HEK293 (cell line): Measurements from ENCODE around the gene CD109.
A peak's percentile ranks its signal among the peaks of the same experiment; 100 is the strongest.

ENCODE experiments used
- CTCF ChIA-PET: fragments of 350-600 bp; formaldehyde crosslinking; extraction: SDS; loops from one replicate; lab custom pipeline; 2021; ENCODE audit warnings: antibody characterized with exemption; lab: Yijun Ruan, JAX
- POLR2A ChIA-PET: fragments of 300-600 bp; formaldehyde crosslinking; extraction: SDS; loops from one replicate; lab custom pipeline; 2020; ENCODE audit warnings: antibody characterized with exemption, inconsistent platforms; lab: Yijun Ruan, JAX
- H3K27ac ChIP-seq: fragments of 200-500 bp; sonication (Bioruptor generic); 2 replicates; pipeline ENCODE4 v1.5.1; 2014; ENCODE audit warnings: low read depth, low read length, control low read depth, inconsistent platforms; ENCODE audit errors: extremely low read depth
- H3K36me3 ChIP-seq, 2 experiments: fragments of 200-500 bp in 1 of 2; sonication (Bioruptor generic) in 1 of 2; 1 replicate in 1 of 2; 2 replicates in 1 of 2; pipeline ENCODE4 v1.5.1; 2014 to 2017; ENCODE audit warnings: inconsistent platforms in 2 of 2, low read length in 2 of 2; ENCODE audit not compliant: control insufficient read depth in 2 of 2, insufficient read depth in 1 of 2
- H3K4me1 ChIP-seq: fragments of 200-500 bp; sonication (Bioruptor generic); 2 replicates; pipeline ENCODE4 v1.5.1; 2014; ENCODE audit warnings: mild to moderate bottlenecking, low read length, inconsistent platforms; ENCODE audit not compliant: control insufficient read depth, insufficient read depth
- H3K4me3 ChIP-seq: 2 replicates; pipeline ENCODE4 v1.5.1; 2011; ENCODE audit warnings: low read depth, mild to moderate bottlenecking, control low read depth, low read length, moderate library complexity
- H3K9me3 ChIP-seq: fragments of 200-500 bp; sonication (Bioruptor generic); 2 replicates; pipeline ENCODE4 v1.5.1; 2014; ENCODE audit warnings: low read depth, low read length, inconsistent platforms; ENCODE audit not compliant: control insufficient read depth, insufficient read depth
- IKZF3 ChIP-seq: fragments of 450-650 bp; IDR thresholded peaks from 2 replicates; pipeline ENCODE4 v1.5.0; 2018; ENCODE audit warnings: missing biosample characterization, mild to moderate bottlenecking, missing genetic modification characterization, moderate library complexity
- KLF10 ChIP-seq: fragments of 450-650 bp; IDR thresholded peaks from 2 replicates; pipeline ENCODE4 v1.5.1; 2018; ENCODE audit warnings: missing biosample characterization, mild to moderate bottlenecking, missing genetic modification characterization
- KLF16 ChIP-seq: fragments of 450-650 bp; formaldehyde crosslinking; IDR thresholded peaks from 2 replicates; pipeline ENCODE4 v1.5.1; 2017; ENCODE audit warnings: missing biosample characterization, missing genetic modification characterization
- OVOL3 ChIP-seq: fragments of 450-650 bp; formaldehyde crosslinking; IDR thresholded peaks from 2 replicates; pipeline ENCODE4 v1.5.1; 2016; ENCODE audit warnings: missing biosample characterization, missing genetic modification characterization
- PRDM10 ChIP-seq: fragments of 450-650 bp; formaldehyde crosslinking; IDR thresholded peaks from 2 replicates; pipeline ENCODE4 v1.5.1; 2016; ENCODE audit warnings: missing biosample characterization, missing genetic modification characterization
- SP2 ChIP-seq: fragments of 450-650 bp; formaldehyde crosslinking; IDR thresholded peaks from 2 replicates; pipeline ENCODE4 v1.5.1; 2016; ENCODE audit warnings: missing biosample characterization, missing genetic modification characterization
- SP3 ChIP-seq: fragments of 450-650 bp; formaldehyde crosslinking; IDR thresholded peaks from 2 replicates; pipeline ENCODE4 v1.5.1; 2016; ENCODE audit warnings: missing biosample characterization, missing genetic modification characterization
- SP7 ChIP-seq: fragments of 450-650 bp; formaldehyde crosslinking; IDR thresholded peaks from 2 replicates; pipeline ENCODE4 v1.5.1; 2016; ENCODE audit warnings: missing biosample characterization, missing genetic modification characterization
- TRIM28 ChIP-seq: IDR thresholded peaks from 2 replicates; pipeline ENCODE4 v1.6.1; 2011; ENCODE audit warnings: low read length, control low read depth, borderline replicate concordance
- ZBTB21 ChIP-seq: fragments of 450-650 bp; formaldehyde crosslinking; IDR thresholded peaks from 2 replicates; pipeline ENCODE4 v1.5.1; 2017; ENCODE audit warnings: missing biosample characterization, missing genetic modification characterization
- ZNF2 ChIP-seq: fragments of 450-650 bp; formaldehyde crosslinking; IDR thresholded peaks from 2 replicates; pipeline ENCODE4 v1.5.1; 2016; ENCODE audit warnings: missing biosample characterization, missing genetic modification characterization
- ZNF335 ChIP-seq: fragments of 450-650 bp; formaldehyde crosslinking; conservative IDR thresholded peaks from 2 replicates; pipeline ENCODE4 v1.5.1; 2016; ENCODE audit warnings: missing biosample characterization, missing genetic modification characterization
- ZNF341 ChIP-seq: fragments of 450-650 bp; formaldehyde crosslinking; IDR thresholded peaks from 2 replicates; pipeline ENCODE4; 2016; ENCODE audit warnings: low read depth, missing biosample characterization, missing genetic modification characterization
- ZNF366 ChIP-seq: fragments of 450-650 bp; formaldehyde crosslinking; conservative IDR thresholded peaks from 2 replicates; pipeline ENCODE4 v1.5.1; 2016; ENCODE audit warnings: missing biosample characterization, missing genetic modification characterization
- ZNF391 ChIP-seq: fragments of 450-650 bp; formaldehyde crosslinking; IDR thresholded peaks from 2 replicates; pipeline ENCODE4 v1.5.1; 2016; ENCODE audit warnings: low read depth, missing biosample characterization, missing genetic modification characterization, borderline replicate concordance
- ZNF600 ChIP-seq: fragments of 450-650 bp; formaldehyde crosslinking; IDR thresholded peaks from 2 replicates; pipeline ENCODE4 v1.5.1; 2016; ENCODE audit warnings: missing biosample characterization, missing genetic modification characterization
- ZNF623 ChIP-seq: fragments of 450-650 bp; formaldehyde crosslinking; IDR thresholded peaks from 2 replicates; pipeline ENCODE4 v1.5.1; 2016; ENCODE audit warnings: missing biosample characterization, missing genetic modification characterization
- ZNF629 ChIP-seq: fragments of 450-650 bp; formaldehyde crosslinking; IDR thresholded peaks from 2 replicates; pipeline ENCODE4 v1.5.1; 2017; ENCODE audit warnings: missing biosample characterization, missing genetic modification characterization
- ZNF654 ChIP-seq: fragments of 450-650 bp; formaldehyde crosslinking; IDR thresholded peaks from 2 replicates; pipeline ENCODE4 v1.5.1; 2016; ENCODE audit warnings: low read depth, missing biosample characterization, missing genetic modification characterization
- ZNF660 ChIP-seq: fragments of 450-650 bp; IDR thresholded peaks from 2 replicates; pipeline ENCODE4 v1.5.1; 2018; ENCODE audit warnings: missing biosample characterization, mild to moderate bottlenecking, missing genetic modification characterization
- ZNF701 ChIP-seq: fragments of 450-650 bp; formaldehyde crosslinking; IDR thresholded peaks from 2 replicates; pipeline ENCODE4 v1.5.1; 2016; ENCODE audit warnings: missing biosample characterization, missing genetic modification characterization
- TF ChIP-seq, protein P1 (sequence below): fragments of 450-650 bp; formaldehyde crosslinking; IDR thresholded peaks from 2 replicates; pipeline ENCODE4 v1.5.1; 2016; ENCODE audit warnings: missing biosample characterization, missing genetic modification characterization
- TF ChIP-seq, protein P2 (sequence below): fragments of 450-650 bp; formaldehyde crosslinking; conservative IDR thresholded peaks from 2 replicates; pipeline ENCODE4 v1.5.1; 2016; ENCODE audit warnings: low read depth, missing biosample characterization, missing genetic modification characterization
- TF ChIP-seq, protein P3 (sequence below): fragments of 450-650 bp; formaldehyde crosslinking; IDR thresholded peaks from 2 replicates; pipeline ENCODE4 v1.5.1; 2016; ENCODE audit warnings: missing biosample characterization, missing genetic modification characterization

CD109 gene

DNA sequence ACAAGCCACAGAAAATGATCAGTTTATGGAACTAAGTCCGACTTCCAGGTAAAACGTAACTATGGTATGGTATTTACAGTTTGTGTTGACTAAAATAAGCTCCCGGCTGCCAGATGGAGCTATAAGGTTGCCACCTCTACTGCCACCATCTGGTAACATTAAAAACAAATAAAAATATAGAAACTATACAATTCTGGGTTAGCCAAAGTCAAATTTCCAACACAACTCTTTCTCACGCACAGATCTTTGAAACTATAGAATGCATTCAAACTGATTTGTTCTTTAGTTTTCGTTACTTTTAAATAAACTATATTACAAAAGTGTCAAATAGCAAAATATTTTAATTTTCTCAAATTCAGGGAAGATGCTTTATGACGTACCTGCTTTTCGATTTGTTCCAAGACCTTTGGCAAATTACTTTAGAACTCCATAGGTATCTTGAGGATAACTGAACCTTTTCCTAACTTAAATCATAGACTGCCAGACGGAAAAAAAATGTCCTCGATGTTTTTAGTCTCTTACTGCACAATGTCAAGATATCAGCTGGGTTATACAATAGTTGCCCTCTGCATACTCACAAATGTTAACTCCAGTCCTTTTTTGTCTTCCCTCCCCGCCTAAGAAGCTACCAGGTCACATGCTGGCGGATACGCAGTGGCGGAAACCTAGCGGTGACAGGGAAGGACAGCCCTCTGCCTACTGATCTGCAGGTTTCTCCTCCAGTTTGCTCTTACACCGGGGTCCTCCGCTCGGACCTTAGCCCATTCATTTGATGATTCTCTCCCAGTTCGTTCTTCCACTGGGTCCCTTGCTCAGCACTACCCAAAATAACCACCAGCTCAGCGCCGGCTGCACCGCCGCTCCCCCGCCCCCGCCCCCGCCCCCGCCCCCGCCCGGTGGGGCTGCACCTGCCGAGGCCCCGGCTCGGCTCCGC lies 43.1 kb upstream of the CD109 start:
- ChIA-PET POLR2A (interaction anchor here (0.5 to 4.0 kb wide), 11 partner anchors 9 to 1553 kb away, joined by 3 to 88 read pairs (median 4); partner anchors contain the start of genes COL12A1, EEF1A1 and MTO1), CTCF (interaction anchor here (0.5 to 3.3 kb wide), 48 partner anchors 9 to 1702 kb away, joined by 3 to 19 read pairs (median 4); partner anchors contain the start of genes EEF1A1 and MTO1)
- Histone ChIP-seq H3K4me3 (peak overlapping the region; percentile 75), H3K36me3 (peaks cover 0 to 3% of the 10 kb centered on the region in 2 experiments; a peak in 2 of 3 replicates), H3K9me3 (no peaks in the 10 kb centered on the region), H3K27ac (peak overlapping the region; percentile 96), H3K4me1 (no peaks in the 10 kb centered on the region; the same call in 1 of the 2 replicates)
- TF ChIP-seq ZNF341 (tag by site-specific recombination) (peak; percentile 62), ZNF366 (tag by site-specific recombination) (peak; percentile 35), OVOL3 (0 out of 2 replicates have a peak, but pooled peaks have one; percentile 8), ZNF335 (tag by site-specific recombination) (peak; percentile 70), ZNF623 (no peak), ZNF629 (peak; percentile 68), ZBTB21 (no peak), SP7 (tag by site-specific recombination) (0 out of 2 replicates have a peak, but pooled peaks have one; percentile 10), ZNF701 (tag by site-specific recombination) (no peak), SP3 (tag by site-specific recombination) (0 out of 2 replicates have a peak, but pooled peaks have one; percentile 27), ZNF660 (peak; percentile 34; the same call in 1 of the 2 replicates), KLF10 (tag by site-specific recombination) (no peak), ZNF600 (tag by site-specific recombination) (peak; percentile 81), TRIM28 (0 out of 2 replicates have a peak, but pooled peaks have one; percentile 16), ZNF654 (peak; percentile 32; the same call in 1 of the 2 replicates), ZNF391 (tag by site-specific recombination) (no peak), PRDM10 (tag by site-specific recombination) (peak; percentile 81), KLF16 (0 out of 2 replicates have a peak, but pooled peaks have one; percentile 23), ZNF2 (tag by site-specific recombination) (0 out of 2 replicates have a peak, but pooled peaks have one; percentile 19), IKZF3 (tag by site-specific recombination) (peak; percentile 66), SP2 (tag by site-specific recombination) (peak; percentile 75)
- TF ChIP-seq, protein P1, sequence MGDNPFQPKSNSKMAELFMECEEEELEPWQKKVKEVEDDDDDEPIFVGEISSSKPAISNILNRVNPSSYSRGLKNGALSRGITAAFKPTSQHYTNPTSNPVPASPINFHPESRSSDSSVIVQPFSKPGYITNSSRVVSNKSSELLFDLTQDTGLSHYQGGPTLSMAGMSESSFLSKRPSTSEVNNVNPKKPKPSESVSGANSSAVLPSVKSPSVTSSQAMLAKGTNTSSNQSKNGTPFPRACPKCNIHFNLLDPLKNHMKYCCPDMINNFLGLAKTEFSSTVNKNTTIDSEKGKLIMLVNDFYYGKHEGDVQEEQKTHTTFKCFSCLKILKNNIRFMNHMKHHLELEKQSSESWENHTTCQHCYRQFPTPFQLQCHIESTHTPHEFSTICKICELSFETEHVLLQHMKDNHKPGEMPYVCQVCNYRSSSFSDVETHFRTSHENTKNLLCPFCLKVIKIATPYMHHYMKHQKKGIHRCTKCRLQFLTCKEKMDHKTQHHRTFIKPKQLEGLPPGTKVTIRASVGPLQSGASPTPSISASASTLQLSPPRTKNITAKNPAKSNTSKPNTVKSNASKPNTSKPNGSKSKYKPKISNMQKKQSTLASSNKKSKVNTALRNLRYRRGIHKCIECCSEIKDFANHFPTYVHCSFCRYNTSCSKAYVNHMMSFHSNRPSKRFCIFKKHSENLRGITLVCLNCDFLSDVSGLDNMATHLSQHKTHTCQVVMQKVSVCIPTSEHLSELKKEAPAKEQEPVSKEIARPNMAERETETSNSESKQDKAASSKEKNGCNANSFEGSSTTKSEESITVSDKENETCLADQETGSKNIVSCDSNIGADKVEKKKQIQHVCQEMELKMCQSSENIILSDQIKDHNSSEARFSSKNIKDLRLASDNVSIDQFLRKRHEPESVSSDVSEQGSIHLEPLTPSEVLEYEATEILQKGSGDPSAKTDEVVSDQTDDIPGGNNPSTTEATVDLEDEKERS (tag by site-specific recombination): no peak
- TF ChIP-seq, protein P2, sequence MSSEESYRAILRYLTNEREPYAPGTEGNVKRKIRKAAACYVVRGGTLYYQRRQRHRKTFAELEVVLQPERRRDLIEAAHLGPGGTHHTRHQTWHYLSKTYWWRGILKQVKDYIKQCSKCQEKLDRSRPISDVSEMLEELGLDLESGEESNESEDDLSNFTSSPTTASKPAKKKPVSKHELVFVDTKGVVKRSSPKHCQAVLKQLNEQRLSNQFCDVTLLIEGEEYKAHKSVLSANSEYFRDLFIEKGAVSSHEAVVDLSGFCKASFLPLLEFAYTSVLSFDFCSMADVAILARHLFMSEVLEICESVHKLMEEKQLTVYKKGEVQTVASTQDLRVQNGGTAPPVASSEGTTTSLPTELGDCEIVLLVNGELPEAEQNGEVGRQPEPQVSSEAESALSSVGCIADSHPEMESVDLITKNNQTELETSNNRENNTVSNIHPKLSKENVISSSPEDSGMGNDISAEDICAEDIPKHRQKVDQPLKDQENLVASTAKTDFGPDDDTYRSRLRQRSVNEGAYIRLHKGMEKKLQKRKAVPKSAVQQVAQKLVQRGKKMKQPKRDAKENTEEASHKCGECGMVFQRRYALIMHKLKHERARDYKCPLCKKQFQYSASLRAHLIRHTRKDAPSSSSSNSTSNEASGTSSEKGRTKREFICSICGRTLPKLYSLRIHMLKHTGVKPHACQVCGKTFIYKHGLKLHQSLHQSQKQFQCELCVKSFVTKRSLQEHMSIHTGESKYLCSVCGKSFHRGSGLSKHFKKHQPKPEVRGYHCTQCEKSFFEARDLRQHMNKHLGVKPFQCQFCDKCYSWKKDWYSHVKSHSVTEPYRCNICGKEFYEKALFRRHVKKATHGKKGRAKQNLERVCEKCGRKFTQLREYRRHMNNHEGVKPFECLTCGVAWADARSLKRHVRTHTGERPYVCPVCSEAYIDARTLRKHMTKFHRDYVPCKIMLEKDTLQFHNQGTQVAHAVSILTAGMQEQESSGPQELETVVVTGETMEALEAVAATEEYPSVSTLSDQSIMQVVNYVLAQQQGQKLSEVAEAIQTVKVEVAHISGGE: 0 out of 2 replicates have a peak, but pooled peaks have one; percentile 43
- TF ChIP-seq, protein P3, sequence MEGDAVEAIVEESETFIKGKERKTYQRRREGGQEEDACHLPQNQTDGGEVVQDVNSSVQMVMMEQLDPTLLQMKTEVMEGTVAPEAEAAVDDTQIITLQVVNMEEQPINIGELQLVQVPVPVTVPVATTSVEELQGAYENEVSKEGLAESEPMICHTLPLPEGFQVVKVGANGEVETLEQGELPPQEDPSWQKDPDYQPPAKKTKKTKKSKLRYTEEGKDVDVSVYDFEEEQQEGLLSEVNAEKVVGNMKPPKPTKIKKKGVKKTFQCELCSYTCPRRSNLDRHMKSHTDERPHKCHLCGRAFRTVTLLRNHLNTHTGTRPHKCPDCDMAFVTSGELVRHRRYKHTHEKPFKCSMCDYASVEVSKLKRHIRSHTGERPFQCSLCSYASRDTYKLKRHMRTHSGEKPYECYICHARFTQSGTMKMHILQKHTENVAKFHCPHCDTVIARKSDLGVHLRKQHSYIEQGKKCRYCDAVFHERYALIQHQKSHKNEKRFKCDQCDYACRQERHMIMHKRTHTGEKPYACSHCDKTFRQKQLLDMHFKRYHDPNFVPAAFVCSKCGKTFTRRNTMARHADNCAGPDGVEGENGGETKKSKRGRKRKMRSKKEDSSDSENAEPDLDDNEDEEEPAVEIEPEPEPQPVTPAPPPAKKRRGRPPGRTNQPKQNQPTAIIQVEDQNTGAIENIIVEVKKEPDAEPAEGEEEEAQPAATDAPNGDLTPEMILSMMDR: peak; percentile 11; the same call in 1 of the 2 replicates
